MM.1S (cell line): ENCODE results near the gene VDAC1.

ENCODE experiments used
- CTCF ChIP-seq: fragments of 300-600 bp; sonication (generic); IDR thresholded peaks from 2 replicates; pipeline ENCODE4 v1.5.1; 2016; ENCODE audit warnings: antibody characterized with exemption, low read length, mixed read lengths
- EZH2 ChIP-seq: fragments of 300-600 bp; sonication (generic); optimal IDR thresholded peaks from 2 replicates; pipeline ENCODE3; 2017; ENCODE audit warnings: low read depth, mild to moderate bottlenecking, antibody characterized with exemption, low read length, mixed read lengths
- EZH2phosphoT487 ChIP-seq: fragments of 300-600 bp; sonication (generic); IDR thresholded peaks from 2 replicates; pipeline ENCODE4 v1.6.1; 2018; ENCODE audit warnings: antibody characterized with exemption, low read length

GRCh38 chr5:133950821-133951612 is 53.8 kb downstream of the VDAC1 start:
- TF ChIP-seq CTCF, result no peak
- no peak for TF ChIP-seq EZH2phosphoT487
- TF ChIP-seq EZH2, result no peak
